Left ventricle myocardium inferior (tissue), 1 donor: ENCODE results near the gene CDH4. TPM values are rescaled to one million over a fixed set of nuclear protein-coding genes. Genes with fewer than 3 reads are reported as not detected.

Source experiments
- DNase-seq: peaks from one replicate; pipeline ENCODE4 v3.0.0-alpha.2; 2020
- H3K27ac ChIP-seq: fragments of 200-600 bp; replicated peaks from 2 replicates; pipeline ENCODE4 v1.8.0; 2021
- H3K27me3 ChIP-seq: fragments of 200-600 bp; 2 replicates; pipeline ENCODE4 v1.8.0; 2021; ENCODE audit warnings: low read depth
- H3K36me3 ChIP-seq: fragments of 200-600 bp; 2 replicates; pipeline ENCODE4 v1.8.0; 2021
- H3K4me1 ChIP-seq: fragments of 200-600 bp; 2 replicates; pipeline ENCODE4 v1.8.0; 2021
- H3K4me3 ChIP-seq: fragments of 200-600 bp; 2 replicates; pipeline ENCODE4 v1.8.0; 2021; ENCODE audit warnings: mild to moderate bottlenecking, moderate library complexity
- H3K9me3 ChIP-seq: fragments of 200-600 bp; replicated peaks from 2 replicates; pipeline ENCODE4 v1.8.0; 2021
- CTCF ChIP-seq: fragments of 200-600 bp; IDR thresholded peaks from 2 replicates; pipeline ENCODE4 v1.8.0; 2021; ENCODE audit warnings: antibody characterized with exemption, mild to moderate bottlenecking, borderline replicate concordance
- intact Hi-C: fragments of 100-400 bp; cut with micrococcal nuclease; formaldehyde crosslinking; loops from one replicate; pipeline ENCODE4 v1.11.0; 2022
- total RNA-seq: library from RNA; stranded (reverse); fragmentation: NEBNext Ultra II Directional; extraction: Animal tissue kit (Norgen Biotek cat#: 25700); gene quantifications from one replicate; pipeline ENCODE4 v1.2.1, GENCODE V29; 2021
- donor health status: DM: no; HTN: yes; CAD: no; lungs with severe emphysema.

Gene CDH4
- total RNA-seq, 1 donor from 2014 or later: 0.05 TPM

- intact Hi-C loops: no loop called here
- DNase-seq: no peak
Measured at GRCh38 chr20:61746147-61746646, 494.1 kb downstream of the CDH4 start.

GRCh38 chr20:61746781-61747180 is 494.7 kb downstream of the CDH4 start:
- no peak overlapping the region for H3K4me3 ChIP-seq
- no peak for TF ChIP-seq CTCF
- intact Hi-C loops: no loop called here
- H3K27me3 ChIP-seq: peaks cover 29% of the 10 kb centered on the region
- DNase-seq: no peak
- no peaks in the 10 kb centered on the region for H3K4me1 ChIP-seq
- H3K36me3 ChIP-seq: no peaks in the 10 kb centered on the region
- H3K9me3 ChIP-seq: peaks cover 38% of the 10 kb centered on the region
- no peak overlapping the region for H3K27ac ChIP-seq

More at GRCh38 chr20:61746147-61746646, 494.1 kb downstream of the CDH4 start:
- H3K4me1 ChIP-seq: no peaks in the 10 kb centered on the region
- no peak for TF ChIP-seq CTCF
- H3K4me3 ChIP-seq: no peak overlapping the region
- H3K27me3 ChIP-seq: peaks cover 30% of the 10 kb centered on the region
- peaks cover 33% of the 10 kb centered on the region for H3K9me3 ChIP-seq
- H3K27ac ChIP-seq: no peak overlapping the region
- no peaks in the 10 kb centered on the region for H3K36me3 ChIP-seq

- Histone ChIP-seq H3K4me3 (no peak overlapping the region), H3K4me1 (no peaks in the 10 kb centered on the region), H3K9me3 (peaks cover 39% of the 10 kb centered on the region), H3K27ac (no peak overlapping the region), H3K27me3 (peaks cover 28% of the 10 kb centered on the region), H3K36me3 (no peaks in the 10 kb centered on the region)
- TF ChIP-seq CTCF: no peak
- DNase-seq: no peak
- intact Hi-C loops: no loop called here
Measured at GRCh38 chr20:61748376-61748775, 496.3 kb downstream of the CDH4 start.

GRCh38 chr20:61749406-61750075 is 497.5 kb downstream of the CDH4 start:
- Histone ChIP-seq H3K27me3 (peaks cover 25% of the 10 kb centered on the region), H3K27ac (no peak overlapping the region), H3K4me1 (no peaks in the 10 kb centered on the region), H3K36me3 (no peaks in the 10 kb centered on the region), H3K9me3 (peaks cover 39% of the 10 kb centered on the region), H3K4me3 (no peak overlapping the region)
- intact Hi-C loops: no loop called here
- no peak for DNase-seq
- TF ChIP-seq CTCF: no peak

- Histone ChIP-seq H3K27ac (no peak overlapping the region), H3K9me3 (peaks cover 39% of the 10 kb centered on the region), H3K27me3 (peaks cover 25% of the 10 kb centered on the region), H3K4me3 (no peak overlapping the region), H3K36me3 (no peaks in the 10 kb centered on the region), H3K4me1 (no peaks in the 10 kb centered on the region)
- TF ChIP-seq CTCF: no peak
- DNase-seq: no peak
- intact Hi-C loops: no loop called here
Measured at GRCh38 chr20:61750093-61750492, 498.0 kb downstream of the CDH4 start.
